ENCODE measurements around the gene SH2D2A.

DNA sequence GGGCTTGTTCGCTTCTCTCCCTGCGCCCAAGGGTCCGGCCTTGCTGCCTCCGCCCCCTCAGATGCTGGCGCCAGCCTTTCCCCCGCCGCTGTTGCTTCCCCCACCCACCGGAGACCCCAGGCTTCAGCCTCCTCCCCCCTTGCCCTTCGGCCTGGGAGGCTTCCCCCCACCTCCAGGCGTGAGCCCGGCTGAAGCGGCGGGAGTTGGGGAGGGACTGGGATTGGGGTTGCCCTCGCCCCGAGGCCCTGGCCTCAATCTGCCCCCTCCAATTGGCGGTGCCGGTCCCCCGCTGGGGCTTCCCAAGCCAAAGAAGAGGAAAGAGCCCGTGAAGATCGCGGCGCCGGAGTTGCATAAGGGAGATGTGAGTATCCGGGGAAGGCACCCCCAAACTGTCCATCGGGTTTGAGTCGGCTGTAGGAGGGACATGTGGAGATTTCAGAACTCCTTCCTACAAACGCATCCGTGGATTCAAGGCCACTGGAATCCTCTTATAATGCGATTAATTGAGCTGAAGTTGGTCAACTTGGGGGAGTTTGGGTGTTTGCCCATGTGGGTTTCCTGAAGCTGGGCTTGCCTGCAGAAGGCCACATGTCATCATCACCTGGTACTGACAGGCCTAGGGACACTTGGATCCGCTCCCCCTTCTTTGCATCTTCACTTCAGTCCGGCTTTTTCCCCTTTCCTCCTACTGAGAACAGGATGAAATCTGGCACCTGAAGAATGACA is 48.6 kb downstream of the SH2D2A start:
- TF ChIP-seq, protein P1, sequence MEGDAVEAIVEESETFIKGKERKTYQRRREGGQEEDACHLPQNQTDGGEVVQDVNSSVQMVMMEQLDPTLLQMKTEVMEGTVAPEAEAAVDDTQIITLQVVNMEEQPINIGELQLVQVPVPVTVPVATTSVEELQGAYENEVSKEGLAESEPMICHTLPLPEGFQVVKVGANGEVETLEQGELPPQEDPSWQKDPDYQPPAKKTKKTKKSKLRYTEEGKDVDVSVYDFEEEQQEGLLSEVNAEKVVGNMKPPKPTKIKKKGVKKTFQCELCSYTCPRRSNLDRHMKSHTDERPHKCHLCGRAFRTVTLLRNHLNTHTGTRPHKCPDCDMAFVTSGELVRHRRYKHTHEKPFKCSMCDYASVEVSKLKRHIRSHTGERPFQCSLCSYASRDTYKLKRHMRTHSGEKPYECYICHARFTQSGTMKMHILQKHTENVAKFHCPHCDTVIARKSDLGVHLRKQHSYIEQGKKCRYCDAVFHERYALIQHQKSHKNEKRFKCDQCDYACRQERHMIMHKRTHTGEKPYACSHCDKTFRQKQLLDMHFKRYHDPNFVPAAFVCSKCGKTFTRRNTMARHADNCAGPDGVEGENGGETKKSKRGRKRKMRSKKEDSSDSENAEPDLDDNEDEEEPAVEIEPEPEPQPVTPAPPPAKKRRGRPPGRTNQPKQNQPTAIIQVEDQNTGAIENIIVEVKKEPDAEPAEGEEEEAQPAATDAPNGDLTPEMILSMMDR (conservative IDR thresholded peaks at IDR 0.05; ENCODE audit: low read length), result no peak
- no peak for TF ChIP-seq EZH2phosphoT487 (IDR thresholded peaks at IDR 0.05; ENCODE audit: borderline replicate concordance, low read depth, low read length)
